Activated CD8-positive, alpha-beta T cell treated with anti-CD3 and anti-CD28 coated beads for 36 hours (primary cell): ENCODE measurements around the gene HOXD13. TPM values are rescaled to one million over a fixed set of nuclear protein-coding genes. Genes with fewer than 3 reads are reported as not detected.

Source experiments
- ATAC-seq: fragments of 200-7000 bp; cut with Tn5 transposase; one replicate; pipeline ENCODE4 v1.10.0; 2021; ENCODE audit warnings: mild to moderate bottlenecking, moderate library complexity
- CTCF ChIA-PET: fragments of 350-600 bp; sonication (Branson Sonifier 250); formaldehyde crosslinking; loops from one replicate; lab custom pipeline; 2021; ENCODE audit warnings: antibody characterized with exemption; lab: Charles Lee
- POLR2A ChIA-PET: fragments of 350-600 bp; sonication (Branson Sonifier 250); formaldehyde crosslinking; loops from one replicate; lab custom pipeline; 2021; ENCODE audit warnings: antibody characterized with exemption; lab: Charles Lee
- DNase-seq: peaks from one replicate; pipeline ENCODE4 v3.0.0-alpha.2; 2020
- H3K27ac Mint-ChIP-seq: one replicate; pipeline ENCODE4 v1.8.0; 2021; ENCODE audit warnings: mild to moderate bottlenecking, mixed read lengths
- H3K27me3 Mint-ChIP-seq: one replicate; pipeline ENCODE4 v1.8.0; 2021; ENCODE audit warnings: mixed read lengths
- H3K36me3 Mint-ChIP-seq: one replicate; pipeline ENCODE4 v1.8.0; 2021; ENCODE audit warnings: low read depth, mixed read lengths
- H3K4me1 Mint-ChIP-seq: one replicate; pipeline ENCODE4 v1.8.0; 2021; ENCODE audit warnings: low read depth, mixed read lengths
- H3K4me3 Mint-ChIP-seq: one replicate; pipeline ENCODE4 v1.8.0; 2021; ENCODE audit warnings: mild to moderate bottlenecking, moderate library complexity, mixed read lengths
- H3K9me3 Mint-ChIP-seq: one replicate; pipeline ENCODE4 v1.8.0; 2021; ENCODE audit warnings: mixed read lengths
- CTCF ChIP-seq: fragments of 200-600 bp; IDR thresholded peaks from one replicate; pipeline ENCODE4 v1.8.0; 2022; ENCODE audit warnings: antibody characterized with exemption, mild to moderate bottlenecking
- intact Hi-C: fragments of 100-400 bp; cut with micrococcal nuclease; formaldehyde crosslinking; loops from one replicate; pipeline ENCODE4 v1.10.0; 2022
- total RNA-seq, 2 experiments: library from RNA; stranded (reverse); gene quantifications; one replicate each; pipeline ENCODE4 v1.2.3, GENCODE V29; 2021

The HOXD13 gene
- total RNA-seq, 2 experiments from 2014 or later: not detected

GRCh38 chr2:176080540-176081375 is 11.8 kb upstream of the HOXD13 start:
- Mint-ChIP-seq H3K36me3 (peaks cover 25% of the 10 kb centered on the region), H3K9me3 (peaks cover 23% of the 10 kb centered on the region), H3K27me3 (peaks cover 79% of the 10 kb centered on the region), H3K4me1 (peaks cover 10% of the 10 kb centered on the region), H3K4me3 (no peak overlapping the region), H3K27ac (peak overlapping the region; percentile 30)
- DNase-seq: peak; percentile 41
- intact Hi-C loops: no loop called here
- no peak for TF ChIP-seq CTCF
- no peak for ATAC-seq
- ChIA-PET CTCF (interaction anchor here (0.6 to 2.4 kb wide), 5 partner anchors 17 to 390 kb away, joined by 3 to 7 read pairs (median 4); no protein-coding TSS in a partner anchor), POLR2A (interaction anchor here (0.7 to 1.8 kb wide), 2 partner anchors 24 to 87 kb away, joined by 3 to 5 read pairs; no protein-coding TSS in a partner anchor)

GRCh38 chr2:176081376-176081836 is 11.1 kb upstream of the HOXD13 start:
- ATAC-seq (no peak), DNase-seq (no peak)
- Mint-ChIP-seq H3K27me3 (peaks cover 76% of the 10 kb centered on the region), H3K36me3 (peaks cover 25% of the 10 kb centered on the region), H3K4me3 (peak overlapping the region; percentile 31), H3K27ac (peak overlapping the region; percentile 30), H3K9me3 (peaks cover 23% of the 10 kb centered on the region), H3K4me1 (peaks cover 10% of the 10 kb centered on the region)
- ChIA-PET POLR2A (interaction anchor here (1.2 kb wide), 1 partner anchor 11 kb away, joined by 3 read pairs; no protein-coding TSS in a partner anchor), CTCF (interaction anchor here (1.6 to 2.4 kb wide), 4 partner anchors 17 to 45 kb away, joined by 3 to 7 read pairs (median 6); no protein-coding TSS in a partner anchor)
- no peak for TF ChIP-seq CTCF
- intact Hi-C loops: no loop called here

- ChIA-PET CTCF (interaction anchor here (1.6 to 2.2 kb wide), 3 partner anchors 19 to 45 kb away, joined by 3 to 7 read pairs (median 4); no protein-coding TSS in a partner anchor), POLR2A (interaction anchor here (1.2 kb wide), 1 partner anchor 11 kb away, joined by 3 read pairs; no protein-coding TSS in a partner anchor)
- H3K27me3 Mint-ChIP-seq: peaks cover 78% of the 10 kb centered on the region
- DNase-seq: no peak
- H3K4me3 Mint-ChIP-seq: peak overlapping the region; percentile 31
- peaks cover 23% of the 10 kb centered on the region for H3K9me3 Mint-ChIP-seq
- no peak for ATAC-seq
- TF ChIP-seq CTCF: no peak
- intact Hi-C loops: no loop called here
- H3K36me3 Mint-ChIP-seq: peaks cover 25% of the 10 kb centered on the region
- no peak overlapping the region for H3K27ac Mint-ChIP-seq
- peaks cover 10% of the 10 kb centered on the region for H3K4me1 Mint-ChIP-seq
Observed at GRCh38 chr2:176081837-176082524, 10.5 kb upstream of the HOXD13 start.

- DNase-seq (no peak), ATAC-seq (no peak)
- peaks cover 79% of the 10 kb centered on the region for H3K27me3 Mint-ChIP-seq
- H3K36me3 Mint-ChIP-seq: peaks cover 25% of the 10 kb centered on the region
- no peak overlapping the region for H3K27ac Mint-ChIP-seq
- H3K4me3 Mint-ChIP-seq: peak overlapping the region; percentile 11
- peaks cover 10% of the 10 kb centered on the region for H3K4me1 Mint-ChIP-seq
- TF ChIP-seq CTCF: no peak
- intact Hi-C loops: no loop called here
- POLR2A ChIA-PET: interaction anchor here (1.2 kb wide), 1 partner anchor 12 kb away, joined by 3 read pairs; no protein-coding TSS in a partner anchor
- CTCF ChIA-PET: interaction anchor here (1.6 to 2.2 kb wide), 3 partner anchors 19 to 44 kb away, joined by 3 to 7 read pairs (median 4); no protein-coding TSS in a partner anchor
- H3K9me3 Mint-ChIP-seq: peaks cover 23% of the 10 kb centered on the region
Observed at GRCh38 chr2:176082525-176082823, 10.0 kb upstream of the HOXD13 start.
